ENCODE results near the gene SKAP2. TPM values are rescaled to one million over a fixed set of nuclear protein-coding genes. Genes with fewer than 3 reads are reported as not detected.

SKAP2 gene
- polyA plus RNA-seq, 4 donors: 7.6 to 44.2 (median 14.4) TPM

DNA sequence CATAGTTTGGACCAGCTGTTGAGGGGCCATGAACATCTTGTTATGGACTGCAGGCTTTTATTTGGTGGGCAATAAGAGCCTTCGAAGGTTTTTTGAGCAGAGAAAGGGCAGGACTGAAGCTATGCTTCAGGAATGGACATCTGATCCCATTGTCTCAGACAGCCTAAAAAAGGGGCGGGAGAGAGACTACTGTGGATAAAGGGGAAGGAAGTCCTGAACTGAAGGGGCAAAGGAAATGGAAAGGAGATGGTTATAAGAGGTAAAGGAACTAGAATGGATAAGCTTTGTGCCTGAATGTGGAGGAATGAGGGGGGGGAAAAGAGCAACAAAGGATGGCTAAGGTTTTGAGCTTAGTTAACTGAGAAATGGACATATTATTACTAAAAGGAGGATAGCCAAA is 172.5 kb downstream of the SKAP2 start:
- WGBS, 3 donors: 73 to 92% (median 78%) methylated on average over 2 of the region's 2 CpGs
- FAIRE-seq: no peak
- H3K27me3 ChIP-seq (ENCODE audit: control insufficient read depth in 3 of 3, insufficient read depth in 3 of 3, low read length in 3 of 3): no peaks in the 10 kb centered on the region

GRCh38 chr7:26691406-26691805 is 173.0 kb downstream of the SKAP2 start:
- Histone ChIP-seq H3K27me3 (ENCODE audit: control insufficient read depth in 3 of 3, insufficient read depth in 3 of 3, low read length in 3 of 3) (no peaks in the 10 kb centered on the region), H3K4me1 (ENCODE audit: control insufficient read depth in 3 of 3, insufficient read depth in 2 of 3, low read depth in 1 of 3, low read length in 2 of 3) (peaks cover 0 to 30% (median 0%) of the 10 kb centered on the region in 3 donors), H3K9me3 (ENCODE audit: control insufficient read depth in 2 of 2, insufficient read depth in 1 of 2, low read depth in 1 of 2, low read length in 1 of 2) (no peaks in the 10 kb centered on the region), H3K4me3 (ENCODE audit: low read depth in 1 of 3, low read length in 3 of 3) (no peak overlapping the region), H3K36me3 (ENCODE audit: control insufficient read depth in 3 of 3, insufficient read depth in 2 of 3, low read depth in 1 of 3, low read length in 3 of 3) (no peaks in the 10 kb centered on the region), H3K27ac (ENCODE audit: low read depth in 1 of 3, low read length in 2 of 3) (no peak overlapping the region)
- FAIRE-seq (no peak), DNase-seq (no peak)
- 67 to 87% (median 80%) methylated on average over 2 of the region's 2 CpGs for WGBS, 3 donors

More for the DNA sequence above, 172.5 kb downstream of the SKAP2 start:
- H3K27ac ChIP-seq (ENCODE audit: low read depth in 1 of 3, low read length in 2 of 3): no peak overlapping the region
- H3K4me3 ChIP-seq (ENCODE audit: low read depth in 1 of 3, low read length in 3 of 3): no peak overlapping the region
- H3K4me1 ChIP-seq (ENCODE audit: control insufficient read depth in 3 of 3, insufficient read depth in 2 of 3, low read depth in 1 of 3, low read length in 2 of 3): peaks cover 0 to 25% (median 0%) of the 10 kb centered on the region in 3 donors
- no peaks in the 10 kb centered on the region for H3K9me3 ChIP-seq (ENCODE audit: control insufficient read depth in 2 of 2, insufficient read depth in 1 of 2, low read depth in 1 of 2, low read length in 1 of 2)
- no peak for DNase-seq
- no peaks in the 10 kb centered on the region for H3K36me3 ChIP-seq (ENCODE audit: control insufficient read depth in 3 of 3, insufficient read depth in 2 of 3, low read depth in 1 of 3, low read length in 3 of 3)

DNA sequence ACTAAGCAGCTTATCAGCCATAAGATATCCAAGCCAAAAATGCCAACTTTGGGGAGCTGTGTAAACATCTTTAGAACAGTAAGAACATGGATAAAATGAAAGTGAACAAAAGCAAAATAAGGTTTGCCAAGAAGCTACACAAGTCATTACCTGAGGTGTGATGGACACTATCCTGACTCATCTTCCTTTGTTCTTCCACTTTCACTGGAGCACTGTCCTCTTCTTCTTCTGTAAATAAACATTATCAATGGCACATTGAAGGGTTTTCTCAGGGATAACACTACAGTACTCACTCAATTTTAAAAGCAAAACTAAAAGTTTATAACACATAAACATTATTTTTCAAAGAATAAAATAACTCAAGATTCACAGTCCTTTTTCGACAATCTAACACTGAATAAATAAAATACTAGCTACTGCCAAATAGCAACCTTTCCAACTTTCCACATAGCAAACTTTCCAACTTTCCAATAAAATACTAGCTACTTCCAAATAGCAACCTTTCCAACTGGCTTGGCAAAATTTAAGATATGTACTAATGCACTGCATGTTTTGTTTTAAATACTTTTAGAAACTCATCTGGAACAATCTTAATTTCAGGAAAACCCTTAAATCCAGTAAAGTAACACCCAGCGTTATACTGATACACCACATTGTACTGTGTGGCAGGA is 174.1 kb downstream of the SKAP2 start:
- no peak for DNase-seq
- Histone ChIP-seq H3K4me1 (ENCODE audit: control insufficient read depth in 3 of 3, insufficient read depth in 2 of 3, low read depth in 1 of 3, low read length in 2 of 3) (peaks cover 0 to 30% (median 0%) of the 10 kb centered on the region in 3 donors), H3K4me3 (ENCODE audit: low read depth in 1 of 3, low read length in 3 of 3) (no peak overlapping the region), H3K9me3 (ENCODE audit: control insufficient read depth in 2 of 2, insufficient read depth in 1 of 2, low read depth in 1 of 2, low read length in 1 of 2) (no peaks in the 10 kb centered on the region), H3K27me3 (ENCODE audit: control insufficient read depth in 3 of 3, insufficient read depth in 3 of 3, low read length in 3 of 3) (no peaks in the 10 kb centered on the region), H3K36me3 (ENCODE audit: control insufficient read depth in 3 of 3, insufficient read depth in 2 of 3, low read depth in 1 of 3, low read length in 3 of 3) (no peaks in the 10 kb centered on the region), H3K27ac (ENCODE audit: low read depth in 1 of 3, low read length in 2 of 3) (no peak overlapping the region)
- 78 to 88% (median 84%) methylated on average over 2 of the region's 2 CpGs for WGBS, 3 donors
- no peak for FAIRE-seq

- 48 to 55% (median 52%) methylated on average over 4 of the region's 4 CpGs for WGBS, 3 donors
- H3K27me3 ChIP-seq (ENCODE audit: control insufficient read depth in 3 of 3, insufficient read depth in 3 of 3, low read length in 3 of 3): no peaks in the 10 kb centered on the region
- DNase-seq (peak in 1 of 2 donors; percentile 69), FAIRE-seq (no peak)
- H3K4me3 ChIP-seq (ENCODE audit: low read depth in 1 of 3, low read length in 3 of 3): no peak overlapping the region
- no peaks in the 10 kb centered on the region for H3K36me3 ChIP-seq (ENCODE audit: control insufficient read depth in 3 of 3, insufficient read depth in 2 of 3, low read depth in 1 of 3, low read length in 3 of 3)
- H3K27ac ChIP-seq (ENCODE audit: low read depth in 1 of 3, low read length in 2 of 3): peak overlapping the region in 2 of 3 donors; percentile 5 to 17
- H3K4me1 ChIP-seq (ENCODE audit: control insufficient read depth in 3 of 3, insufficient read depth in 2 of 3, low read depth in 1 of 3, low read length in 2 of 3): peaks cover 0 to 30% (median 0%) of the 10 kb centered on the region in 3 donors
- no peaks in the 10 kb centered on the region for H3K9me3 ChIP-seq (ENCODE audit: control insufficient read depth in 2 of 2, insufficient read depth in 1 of 2, low read depth in 1 of 2, low read length in 1 of 2)
Observed at GRCh38 chr7:26688936-26689506, 175.4 kb downstream of the SKAP2 start.

- Histone ChIP-seq H3K27ac (ENCODE audit: low read depth in 1 of 3, low read length in 2 of 3) (peak overlapping the region in 1 of 3 donors; percentile 17), H3K36me3 (ENCODE audit: control insufficient read depth in 3 of 3, insufficient read depth in 2 of 3, low read depth in 1 of 3, low read length in 3 of 3) (no peaks in the 10 kb centered on the region), H3K27me3 (ENCODE audit: control insufficient read depth in 3 of 3, insufficient read depth in 3 of 3, low read length in 3 of 3) (no peaks in the 10 kb centered on the region), H3K9me3 (ENCODE audit: control insufficient read depth in 2 of 2, insufficient read depth in 1 of 2, low read depth in 1 of 2, low read length in 1 of 2) (no peaks in the 10 kb centered on the region), H3K4me3 (ENCODE audit: low read depth in 1 of 3, low read length in 3 of 3) (no peak overlapping the region), H3K4me1 (ENCODE audit: control insufficient read depth in 3 of 3, insufficient read depth in 2 of 3, low read depth in 1 of 3, low read length in 2 of 3) (peaks cover 0 to 30% (median 0%) of the 10 kb centered on the region in 3 donors)
- FAIRE-seq (no peak), DNase-seq (peak; percentile 30 to 74)
Observed at GRCh38 chr7:26688388-26688787, 176.0 kb downstream of the SKAP2 start.

DNA sequence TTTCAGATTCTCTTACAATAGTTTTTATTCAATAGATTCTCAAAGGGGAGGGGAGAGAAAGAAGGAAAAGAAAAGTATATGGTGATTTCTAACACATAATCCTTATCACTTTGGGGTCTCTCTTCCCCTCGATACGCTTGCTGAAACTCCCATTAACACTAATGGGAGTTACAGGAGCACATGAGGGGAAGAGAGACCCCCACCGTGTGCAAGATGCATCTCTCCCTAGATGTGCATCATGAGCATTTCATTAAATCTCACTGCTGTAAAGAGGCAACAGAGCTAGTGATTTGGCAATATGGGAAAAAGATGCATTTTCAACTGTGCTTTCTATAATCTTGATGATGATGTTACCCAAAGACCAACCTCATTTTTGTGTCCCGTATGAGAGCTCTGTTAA is 177.4 kb downstream of the SKAP2 start:
- H3K4me1 ChIP-seq (ENCODE audit: control insufficient read depth in 3 of 3, insufficient read depth in 2 of 3, low read depth in 1 of 3, low read length in 2 of 3): peaks cover 0 to 30% (median 0%) of the 10 kb centered on the region in 3 donors
- H3K36me3 ChIP-seq (ENCODE audit: control insufficient read depth in 3 of 3, insufficient read depth in 2 of 3, low read depth in 1 of 3, low read length in 3 of 3): no peaks in the 10 kb centered on the region
- no peak for DNase-seq
- no peak overlapping the region for H3K4me3 ChIP-seq (ENCODE audit: low read depth in 1 of 3, low read length in 3 of 3)
- 72 to 75% (median 75%) methylated on average over 4 of the region's 4 CpGs for WGBS, 3 donors
- H3K27me3 ChIP-seq (ENCODE audit: control insufficient read depth in 3 of 3, insufficient read depth in 3 of 3, low read length in 3 of 3): no peaks in the 10 kb centered on the region
- no peak for FAIRE-seq
- H3K27ac ChIP-seq (ENCODE audit: low read depth in 1 of 3, low read length in 2 of 3): no peak overlapping the region
- H3K9me3 ChIP-seq (ENCODE audit: control insufficient read depth in 2 of 2, insufficient read depth in 1 of 2, low read depth in 1 of 2, low read length in 1 of 2): no peaks in the 10 kb centered on the region

- 46 to 60% (median 54%) methylated on average over 2 of the region's 2 CpGs for WGBS, 3 donors
- peaks cover 0 to 30% (median 0%) of the 10 kb centered on the region in 3 donors for H3K4me1 ChIP-seq (ENCODE audit: control insufficient read depth in 3 of 3, insufficient read depth in 2 of 3, low read depth in 1 of 3, low read length in 2 of 3)
- FAIRE-seq: no peak
- no peaks in the 10 kb centered on the region for H3K9me3 ChIP-seq (ENCODE audit: control insufficient read depth in 2 of 2, insufficient read depth in 1 of 2, low read depth in 1 of 2, low read length in 1 of 2)
- H3K27ac ChIP-seq (ENCODE audit: low read depth in 1 of 3, low read length in 2 of 3): peak overlapping the region in 1 of 3 donors; percentile 5
- no peak overlapping the region for H3K4me3 ChIP-seq (ENCODE audit: low read depth in 1 of 3, low read length in 3 of 3)
- no peaks in the 10 kb centered on the region for H3K36me3 ChIP-seq (ENCODE audit: control insufficient read depth in 3 of 3, insufficient read depth in 2 of 3, low read depth in 1 of 3, low read length in 3 of 3)
- DNase-seq: peak in 1 of 2 donors; percentile 67
- no peaks in the 10 kb centered on the region for H3K27me3 ChIP-seq (ENCODE audit: control insufficient read depth in 3 of 3, insufficient read depth in 3 of 3, low read length in 3 of 3)
Observed at GRCh38 chr7:26686448-26686981, 177.9 kb downstream of the SKAP2 start.

- DNase-seq: no peak
- WGBS, 3 donors: 47 to 56% (median 54%) methylated on average over 4 of the region's 4 CpGs
- Histone ChIP-seq H3K27me3 (ENCODE audit: control insufficient read depth in 3 of 3, insufficient read depth in 3 of 3, low read length in 3 of 3) (no peaks in the 10 kb centered on the region), H3K36me3 (ENCODE audit: control insufficient read depth in 3 of 3, insufficient read depth in 2 of 3, low read depth in 1 of 3, low read length in 3 of 3) (no peaks in the 10 kb centered on the region), H3K27ac (ENCODE audit: low read depth in 1 of 3, low read length in 2 of 3) (no peak overlapping the region), H3K9me3 (ENCODE audit: control insufficient read depth in 2 of 2, insufficient read depth in 1 of 2, low read depth in 1 of 2, low read length in 1 of 2) (no peaks in the 10 kb centered on the region), H3K4me1 (ENCODE audit: control insufficient read depth in 3 of 3, insufficient read depth in 2 of 3, low read depth in 1 of 3, low read length in 2 of 3) (peaks cover 0 to 33% (median 0%) of the 10 kb centered on the region in 3 donors), H3K4me3 (ENCODE audit: low read depth in 1 of 3, low read length in 3 of 3) (no peak overlapping the region)
- no peak for FAIRE-seq
Observed at GRCh38 chr7:26685606-26686005, 178.8 kb downstream of the SKAP2 start.

Data from small intestine (tissue), 7 donors.